Stimulated activated CD8-positive, alpha-beta memory T cell treated with anti-CD3 and anti-CD28 coated beads, Interleukin-12 subunit alpha, Interleukin-12 subunit beta, amount 100 ng/mL, for 24 hours (primary cell): ENCODE data around the gene NR6A1.

Experiments used
- DNase-seq: peaks from one replicate; pipeline ENCODE4 v3.0.0-alpha.2; 2020; ENCODE audit errors: extremely low read depth

NR6A1 gene

DNA sequence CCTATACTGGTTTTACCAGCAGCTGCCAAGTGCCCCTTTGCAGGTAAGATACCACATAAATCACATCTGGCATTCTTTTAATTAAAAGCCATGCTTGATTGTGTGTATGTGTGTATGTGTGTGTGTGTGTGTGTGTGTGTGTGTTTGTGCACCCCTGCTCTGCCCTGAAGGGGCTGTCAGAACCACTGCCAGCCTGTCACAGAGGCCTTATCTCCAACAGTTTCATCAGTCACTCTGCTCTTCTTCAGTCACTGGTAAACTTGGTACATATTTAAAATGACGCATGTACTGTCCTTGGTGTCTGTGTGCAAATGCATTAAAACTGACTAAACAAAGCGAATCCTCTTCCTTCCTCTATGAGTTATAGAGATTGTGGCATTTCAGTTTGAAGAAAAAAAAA lies 244.9 kb downstream of the NR6A1 start:
- DNase-seq: no peak

DNA sequence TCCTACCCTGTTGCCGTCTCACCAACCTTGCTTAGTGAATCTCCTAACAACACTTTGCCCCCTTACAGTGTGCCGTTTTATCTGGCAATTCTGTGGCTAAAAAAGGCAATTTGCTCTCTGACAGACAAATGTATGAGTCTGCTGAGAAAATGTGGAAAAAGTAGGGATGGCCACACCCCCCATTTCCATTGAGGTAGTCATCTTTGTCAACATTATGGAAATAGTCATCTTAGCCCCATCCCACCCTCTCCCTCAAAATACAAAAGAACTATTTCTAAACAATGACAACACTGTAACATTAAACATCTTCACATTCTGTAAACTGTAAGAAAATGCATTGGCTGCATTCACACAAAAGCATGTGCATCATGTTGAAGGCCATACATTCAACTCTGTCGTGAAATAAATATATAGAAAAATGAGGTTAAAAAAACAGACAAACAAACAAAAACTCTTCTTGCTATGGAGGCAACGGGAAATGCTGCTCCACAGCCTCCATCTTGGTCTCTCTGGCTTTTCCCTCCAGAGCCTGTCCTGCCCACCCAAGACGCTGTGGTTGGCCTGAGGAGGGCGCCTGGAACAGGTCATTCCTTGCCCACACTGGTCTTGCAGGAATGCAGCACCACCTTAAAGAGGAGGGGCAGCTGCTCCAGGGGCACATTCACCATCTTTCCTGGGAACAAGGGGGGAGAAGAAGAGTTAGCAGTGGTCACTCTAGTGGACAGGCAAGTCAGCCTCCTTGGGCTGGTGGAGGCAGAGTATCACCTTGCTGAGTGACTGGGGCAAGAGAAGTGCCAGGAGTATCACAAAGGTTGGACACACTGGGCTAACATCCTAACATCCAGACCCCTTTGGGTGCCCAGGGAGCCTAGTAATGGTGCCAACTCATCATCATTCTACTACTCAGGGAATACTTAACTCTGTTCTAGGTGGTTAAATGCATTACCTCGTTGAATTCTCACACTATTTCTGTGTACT lies 248.7 kb downstream of the NR6A1 start:
- DNase-seq: no peak

DNA sequence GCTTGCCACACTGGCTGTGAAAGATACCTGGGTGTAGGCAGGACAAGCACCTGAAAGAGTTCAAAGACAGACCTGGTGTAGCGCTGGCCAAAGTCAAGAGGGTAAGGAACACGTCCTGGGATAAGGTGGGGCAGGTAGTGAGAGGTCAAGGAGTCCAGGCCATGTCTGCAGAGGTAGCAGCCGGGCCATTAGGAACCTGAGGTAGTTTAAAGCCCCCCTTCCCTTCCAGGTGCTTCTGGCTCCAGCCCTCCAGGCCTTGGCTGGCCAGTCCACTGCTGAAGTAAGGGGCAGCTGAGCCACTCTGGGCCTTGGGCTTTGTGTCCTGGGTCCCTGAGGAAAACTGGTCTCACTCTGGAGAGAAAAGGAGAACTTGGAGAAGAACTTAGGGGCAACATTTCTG lies 250.0 kb downstream of the NR6A1 start:
- DNase-seq: no peak

DNA sequence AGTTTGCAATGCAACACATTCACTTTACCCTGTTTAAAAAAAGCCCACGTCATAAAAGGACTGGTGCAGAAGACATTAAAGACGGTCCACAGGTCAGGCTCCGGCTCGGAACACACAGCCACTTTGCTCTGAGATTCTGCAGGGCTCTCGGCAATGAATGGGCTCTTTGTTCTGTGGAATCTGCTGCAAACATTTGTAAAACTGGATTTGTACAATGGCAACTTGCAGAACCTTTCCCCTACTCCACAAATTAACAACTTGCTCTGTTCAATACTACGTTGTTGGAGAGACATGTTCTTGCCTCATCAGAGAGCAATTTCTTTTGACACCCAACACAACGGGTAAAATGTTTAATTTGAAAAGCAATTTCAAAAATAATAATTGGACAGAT lies 250.9 kb downstream of the NR6A1 start:
- DNase-seq: no peak

DNA sequence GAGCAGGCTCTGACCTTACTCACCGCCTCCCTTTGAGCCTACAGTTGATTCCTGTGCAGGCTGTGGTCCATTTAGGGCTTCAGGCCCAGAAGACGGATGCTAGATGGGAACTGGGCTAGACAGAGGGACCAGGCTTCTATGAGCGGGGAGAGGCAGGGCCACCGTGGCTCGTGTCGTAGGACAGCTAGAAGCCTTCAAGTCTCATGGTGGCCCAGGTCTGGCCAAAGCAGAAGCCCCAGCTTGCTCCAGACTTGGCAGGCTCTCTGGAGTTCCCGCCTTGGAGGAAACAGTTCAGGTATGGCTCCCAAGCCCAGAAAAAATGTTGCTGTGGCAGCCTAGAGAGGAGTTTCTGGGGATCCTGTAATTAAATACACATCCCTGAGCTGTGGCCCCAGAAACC lies 253.0 kb downstream of the NR6A1 start:
- no peak for DNase-seq

DNA sequence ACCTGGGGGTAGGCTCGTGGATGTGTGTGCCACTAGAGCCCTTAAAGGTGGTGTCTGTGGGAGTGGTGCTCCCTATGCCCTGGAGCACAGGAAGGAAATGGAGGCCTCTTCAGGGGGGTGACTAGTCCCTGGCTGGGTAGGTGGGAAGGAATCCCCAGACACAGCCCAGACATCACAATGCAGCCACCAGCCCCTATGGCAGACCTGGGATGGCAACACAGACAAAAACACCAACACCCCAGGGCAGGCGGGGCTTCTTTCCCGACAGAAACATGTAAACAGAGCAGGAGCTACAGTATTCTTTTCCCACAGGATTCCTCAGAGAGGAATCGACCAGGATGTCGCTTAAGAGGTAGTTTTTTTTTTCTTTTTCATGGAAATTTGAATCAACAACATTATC lies 253.5 kb downstream of the NR6A1 start:
- no peak for DNase-seq

DNA sequence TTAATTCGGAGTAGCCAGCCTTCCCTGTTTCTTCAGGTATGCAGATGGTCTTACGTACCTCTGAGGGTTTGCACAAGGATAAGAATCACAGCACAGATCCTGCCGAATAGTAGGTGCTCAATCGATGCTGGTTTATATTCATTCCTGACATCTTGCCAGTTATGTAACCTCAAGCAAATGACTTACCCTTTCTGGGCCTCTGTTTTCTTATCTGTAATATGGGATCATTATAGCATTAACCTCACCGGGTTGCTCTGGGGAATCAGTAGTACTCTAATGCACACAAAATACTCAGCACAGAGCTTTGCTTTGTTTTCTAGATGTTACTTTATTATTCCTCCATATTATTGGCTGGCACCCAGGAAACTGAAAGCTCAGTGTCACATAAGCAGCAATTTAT lies 256.2 kb downstream of the NR6A1 start:
- DNase-seq: no peak

DNA sequence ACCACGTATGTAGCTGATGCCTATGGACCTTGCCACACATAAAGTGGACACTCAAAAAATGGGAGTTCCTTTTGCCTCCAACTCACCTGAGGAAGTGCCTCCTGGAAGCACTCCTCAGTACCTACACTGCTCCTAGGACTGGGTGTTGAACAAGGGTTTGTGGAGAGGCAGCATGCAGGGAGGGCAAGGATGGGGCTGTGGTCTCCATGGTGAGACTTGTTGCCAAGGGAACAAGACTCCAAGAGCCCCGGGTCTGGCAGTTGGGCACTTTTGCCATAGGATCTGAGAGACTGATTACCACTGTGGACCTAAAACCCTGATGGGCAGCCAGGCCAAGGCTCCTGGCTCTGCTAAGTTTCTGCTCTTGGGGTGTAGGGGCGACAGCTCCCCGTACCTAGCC lies 257.0 kb downstream of the NR6A1 start:
- no peak for DNase-seq

DNA sequence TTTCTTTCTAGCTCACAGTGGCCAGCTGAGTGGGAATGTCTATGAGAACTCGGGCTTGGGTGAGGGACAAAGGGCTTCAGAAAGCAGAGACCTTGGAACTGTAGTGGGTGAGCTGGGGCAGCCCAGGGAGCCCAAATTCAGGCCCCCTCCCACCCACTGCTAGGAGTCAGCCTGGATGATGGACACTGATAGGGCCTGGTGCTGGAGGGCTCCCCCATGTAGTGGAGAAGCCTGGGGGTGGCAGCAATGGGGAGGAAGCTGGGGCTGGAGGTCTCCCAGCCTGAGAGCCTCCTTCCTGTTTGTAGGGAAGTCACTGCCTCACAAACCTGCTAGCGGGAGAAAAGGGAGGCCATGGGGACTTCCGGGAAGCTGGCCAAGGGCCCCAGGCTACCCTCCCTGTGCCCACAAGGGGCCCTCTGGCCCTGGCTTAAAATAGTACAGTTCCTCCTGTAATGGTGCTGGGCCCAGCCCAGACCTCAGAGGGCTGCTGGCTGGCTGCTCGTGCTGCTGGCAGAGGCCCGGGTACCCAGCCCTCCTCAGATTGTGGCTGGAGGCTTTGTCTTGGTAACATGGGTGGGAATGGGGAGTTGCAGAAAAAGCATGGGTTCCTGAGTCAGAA lies 257.6 kb downstream of the NR6A1 start:
- no peak for DNase-seq

DNA sequence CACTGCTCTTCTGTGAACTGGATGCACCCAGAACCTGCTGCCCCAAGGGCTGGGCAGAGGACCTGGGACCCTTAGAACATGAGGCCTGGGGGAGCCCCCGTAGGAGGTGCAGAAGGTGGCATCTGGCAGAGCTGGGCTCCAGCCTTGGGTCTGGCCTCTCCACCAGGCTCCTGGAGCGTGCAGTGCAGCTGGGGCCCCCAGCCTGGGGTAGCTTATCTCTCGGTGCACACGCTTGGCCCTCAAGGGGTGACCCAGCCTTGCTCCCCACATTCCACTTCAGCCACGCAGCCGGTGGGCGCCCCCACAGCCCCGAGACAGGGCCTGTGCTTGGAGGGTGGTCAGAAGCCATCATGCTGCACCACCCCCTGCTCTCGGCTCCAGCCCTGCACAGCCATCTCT lies 258.3 kb downstream of the NR6A1 start:
- DNase-seq: no peak

DNA sequence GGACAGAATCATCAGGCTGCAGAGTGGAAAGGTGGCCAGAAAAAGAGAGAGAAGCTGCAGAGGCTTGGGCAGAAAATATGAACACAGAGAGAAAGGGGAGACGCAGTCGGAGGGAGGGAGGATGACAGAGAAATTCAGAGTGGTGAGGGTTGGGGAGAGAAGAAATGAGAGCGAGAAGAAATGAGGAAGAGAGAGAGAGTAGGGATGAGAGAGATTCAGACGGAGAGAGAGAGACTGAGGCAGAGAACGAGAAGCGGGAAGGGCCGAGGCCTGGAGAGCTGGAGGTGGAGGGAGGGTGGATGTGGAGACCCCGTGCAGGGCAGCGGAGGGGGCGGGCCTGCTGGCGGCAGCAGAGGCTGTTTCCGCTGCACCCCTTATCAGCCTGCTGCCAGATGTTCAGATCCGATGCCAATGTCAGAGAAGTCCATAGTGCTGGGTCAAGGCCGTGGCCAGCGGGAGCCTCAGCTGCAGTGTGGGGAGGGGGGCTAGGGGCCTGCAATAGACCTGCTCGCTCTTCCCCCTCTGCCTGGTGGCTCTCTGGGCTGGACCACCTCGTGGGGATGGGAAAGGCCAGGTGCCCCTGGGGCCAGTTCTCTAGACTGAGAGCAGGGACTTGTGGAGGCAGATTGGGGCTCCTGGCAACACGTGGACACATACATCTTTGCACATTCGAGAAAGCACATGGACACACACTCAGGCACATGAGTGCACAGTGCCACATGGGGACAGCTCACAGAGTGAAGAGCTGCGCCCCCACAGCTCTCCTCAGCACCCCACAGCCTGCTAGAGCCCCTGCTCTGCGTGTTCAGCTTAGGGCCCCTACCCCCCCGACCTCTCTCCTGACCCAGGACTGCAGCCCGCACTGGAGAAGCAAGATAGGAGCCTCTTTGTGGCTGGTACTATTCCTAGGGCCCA lies 259.0 kb downstream of the NR6A1 start:
- DNase-seq: no peak

DNA sequence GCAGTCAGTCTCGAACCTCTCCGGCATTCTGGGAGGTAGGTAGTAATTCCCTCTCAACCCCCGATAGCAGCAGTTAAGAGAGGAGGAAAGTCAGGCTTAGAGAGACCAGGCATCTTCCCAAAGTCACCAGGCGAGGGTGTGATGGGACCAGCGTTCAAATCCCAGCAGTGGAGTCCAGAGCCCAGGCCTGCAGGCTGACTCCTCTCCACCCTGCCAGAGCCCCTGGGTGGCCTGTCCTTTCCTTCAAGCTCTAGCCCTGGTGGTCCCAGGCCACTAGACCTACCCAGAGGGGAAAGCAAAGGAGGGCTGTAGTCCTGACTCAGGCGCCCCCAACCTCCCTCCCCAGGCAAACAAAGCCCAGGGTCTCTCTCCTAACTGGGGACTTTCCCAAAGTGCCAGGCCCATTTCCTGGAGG lies 259.7 kb downstream of the NR6A1 start:
- no peak for DNase-seq

DNA sequence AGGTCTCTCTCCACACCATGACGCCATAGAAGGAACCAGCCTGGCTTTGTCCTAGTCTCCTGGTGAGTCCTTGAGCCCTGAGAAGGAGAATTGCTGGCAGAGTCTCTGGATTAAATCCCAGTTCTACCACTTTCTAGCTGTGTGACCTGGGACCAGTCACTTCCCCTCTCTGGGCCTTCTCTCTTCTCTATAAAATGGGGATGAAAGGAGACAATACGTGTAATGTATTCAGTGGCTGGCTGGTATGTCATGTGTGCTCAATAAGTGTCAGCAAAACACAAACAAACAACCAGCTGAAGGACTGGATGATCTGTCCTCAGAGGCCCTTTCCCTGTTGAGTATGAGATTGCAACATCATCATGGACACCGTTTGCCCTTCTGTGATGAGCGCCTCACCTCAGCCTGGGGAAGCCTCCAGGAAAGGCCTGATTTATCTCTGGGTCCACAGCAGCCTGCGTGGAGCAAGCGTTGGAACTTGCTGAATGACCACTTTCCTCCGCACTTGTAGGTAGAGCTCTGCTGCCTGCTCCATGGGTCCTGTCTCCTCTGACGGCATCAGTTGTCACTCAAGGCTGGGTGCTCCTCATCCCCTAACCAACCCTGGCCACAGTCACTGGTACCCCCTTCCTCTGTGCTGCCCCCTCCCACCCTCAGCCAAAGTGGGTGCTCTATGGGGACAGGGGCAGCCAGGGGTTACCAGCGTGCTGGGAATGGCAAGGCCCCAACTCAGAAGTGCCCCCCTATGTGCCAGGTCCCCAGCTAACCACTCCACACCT lies 260.3 kb downstream of the NR6A1 start:
- DNase-seq: no peak

DNA sequence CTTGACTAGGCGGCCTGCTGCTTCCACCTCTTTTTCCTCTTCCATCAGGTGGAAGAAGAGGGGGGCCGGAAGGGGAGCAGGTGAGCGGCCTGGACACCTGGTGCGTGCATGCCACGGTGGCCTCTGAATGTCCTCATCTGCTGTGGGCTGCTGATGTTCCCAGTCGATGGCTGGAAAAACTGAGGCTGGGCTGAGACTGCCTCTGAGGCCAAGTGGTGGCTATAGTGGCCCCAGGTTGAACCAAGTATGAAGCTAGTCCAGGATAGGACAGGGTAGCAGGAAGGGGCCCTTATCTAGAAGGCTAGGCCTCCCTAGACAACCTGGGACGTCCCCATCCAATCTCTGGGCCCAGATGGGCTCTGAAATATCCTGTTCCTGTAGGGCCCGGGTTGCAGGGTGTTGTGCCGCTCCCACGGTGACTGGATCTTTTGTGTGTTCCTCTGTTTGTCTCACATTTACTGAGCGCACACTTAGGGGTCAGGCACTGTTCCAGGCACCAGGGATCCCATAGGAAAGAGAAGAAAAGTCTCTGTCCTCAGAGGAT lies 263.2 kb downstream of the NR6A1 start:
- no peak for DNase-seq

DNA sequence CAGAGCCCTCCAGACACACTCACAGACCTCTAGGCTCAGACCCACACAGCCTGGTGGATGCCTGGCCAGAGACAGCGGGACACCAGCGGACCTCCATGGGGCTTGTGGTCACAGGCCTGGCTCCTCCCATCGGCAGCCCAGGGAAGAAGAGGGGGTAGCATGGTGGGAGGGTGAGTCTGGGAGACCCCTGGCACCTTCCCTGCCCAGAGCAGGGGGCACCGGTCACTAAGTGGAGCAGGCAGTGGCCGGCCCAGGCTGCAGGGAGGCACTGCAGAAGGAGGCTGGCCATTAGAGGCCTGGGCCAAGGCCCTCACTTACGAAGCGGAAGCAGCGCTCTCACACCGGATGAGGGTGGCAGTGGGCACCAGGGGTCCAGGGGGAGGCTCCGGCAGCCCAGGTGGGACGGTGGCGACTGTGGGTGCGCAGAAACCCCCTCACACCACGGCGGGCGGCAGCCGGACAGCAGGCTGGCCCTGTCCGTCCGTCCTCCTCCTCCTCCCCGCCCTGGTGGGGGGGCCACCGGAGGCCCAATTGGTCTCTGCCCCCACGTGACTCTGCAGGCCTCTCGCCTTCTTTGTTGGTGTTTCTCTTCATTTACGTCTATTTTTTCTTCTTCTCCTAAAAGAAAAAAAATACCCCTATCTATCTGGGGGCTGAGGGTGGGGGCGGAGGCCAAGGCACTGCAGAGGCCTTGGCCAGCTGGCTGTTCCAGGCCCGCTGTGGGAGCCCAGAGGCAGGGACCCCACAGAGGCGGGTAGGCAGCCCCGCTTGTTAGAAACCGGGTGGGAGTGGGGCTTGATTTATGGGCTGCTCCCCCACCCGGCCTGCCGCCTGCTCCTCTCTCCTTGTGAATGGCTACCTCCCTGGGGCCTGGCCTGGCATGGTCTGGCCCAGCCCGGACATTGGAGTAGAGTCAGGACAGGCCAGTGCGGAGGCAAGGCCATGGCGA lies 263.9 kb downstream of the NR6A1 start, which contains the start of gene NR5A1:
NR5A1 (minus strand) TSS at position 469 of the 949 bp plus-strand sequence. CDS start 4,004 bp downstream, outside the sequence.
- no peak for DNase-seq

DNA sequence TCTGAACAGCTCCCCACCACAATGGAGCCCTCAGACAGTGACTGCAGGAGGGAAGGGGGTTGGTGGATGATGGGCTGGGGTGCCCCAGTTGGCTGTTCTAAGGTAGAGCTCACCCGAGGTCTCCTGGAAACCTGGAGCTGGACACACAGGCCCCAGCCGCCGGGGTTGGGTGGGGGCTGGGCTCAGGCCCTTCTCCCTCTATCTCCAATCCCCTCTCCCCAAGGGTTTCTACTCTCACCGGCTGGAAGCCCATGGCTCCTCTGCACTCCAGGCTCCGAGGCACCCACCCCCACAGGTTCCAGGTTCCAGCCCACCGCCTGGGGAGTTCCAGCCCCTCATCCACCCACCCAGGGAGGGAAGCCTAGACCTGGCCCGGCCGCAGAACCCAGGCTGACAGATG lies 264.7 kb downstream of the NR6A1 start:
- no peak for DNase-seq

DNA sequence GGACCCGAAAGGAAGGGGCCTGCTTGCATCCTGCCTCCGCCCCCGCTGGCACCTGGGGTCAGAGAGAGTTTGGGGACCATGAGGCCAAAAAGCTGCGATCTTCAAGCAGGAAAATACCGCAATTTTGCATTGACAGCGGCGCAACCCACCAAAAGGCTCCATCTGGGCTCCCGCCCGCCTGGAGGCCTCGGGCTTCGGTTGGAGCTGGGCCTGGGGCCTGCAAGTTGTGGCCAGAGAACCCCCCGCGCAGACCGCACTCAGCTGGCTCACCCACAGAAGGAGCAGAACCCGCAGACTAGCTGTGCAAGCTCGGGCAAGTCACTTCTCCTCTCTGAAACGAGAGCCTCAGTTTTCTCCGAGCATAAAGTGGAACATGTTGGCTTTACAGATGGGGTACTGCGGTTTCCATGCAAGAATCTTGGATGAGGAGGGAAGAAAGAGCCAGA lies 265.2 kb downstream of the NR6A1 start:
- DNase-seq: no peak

DNA sequence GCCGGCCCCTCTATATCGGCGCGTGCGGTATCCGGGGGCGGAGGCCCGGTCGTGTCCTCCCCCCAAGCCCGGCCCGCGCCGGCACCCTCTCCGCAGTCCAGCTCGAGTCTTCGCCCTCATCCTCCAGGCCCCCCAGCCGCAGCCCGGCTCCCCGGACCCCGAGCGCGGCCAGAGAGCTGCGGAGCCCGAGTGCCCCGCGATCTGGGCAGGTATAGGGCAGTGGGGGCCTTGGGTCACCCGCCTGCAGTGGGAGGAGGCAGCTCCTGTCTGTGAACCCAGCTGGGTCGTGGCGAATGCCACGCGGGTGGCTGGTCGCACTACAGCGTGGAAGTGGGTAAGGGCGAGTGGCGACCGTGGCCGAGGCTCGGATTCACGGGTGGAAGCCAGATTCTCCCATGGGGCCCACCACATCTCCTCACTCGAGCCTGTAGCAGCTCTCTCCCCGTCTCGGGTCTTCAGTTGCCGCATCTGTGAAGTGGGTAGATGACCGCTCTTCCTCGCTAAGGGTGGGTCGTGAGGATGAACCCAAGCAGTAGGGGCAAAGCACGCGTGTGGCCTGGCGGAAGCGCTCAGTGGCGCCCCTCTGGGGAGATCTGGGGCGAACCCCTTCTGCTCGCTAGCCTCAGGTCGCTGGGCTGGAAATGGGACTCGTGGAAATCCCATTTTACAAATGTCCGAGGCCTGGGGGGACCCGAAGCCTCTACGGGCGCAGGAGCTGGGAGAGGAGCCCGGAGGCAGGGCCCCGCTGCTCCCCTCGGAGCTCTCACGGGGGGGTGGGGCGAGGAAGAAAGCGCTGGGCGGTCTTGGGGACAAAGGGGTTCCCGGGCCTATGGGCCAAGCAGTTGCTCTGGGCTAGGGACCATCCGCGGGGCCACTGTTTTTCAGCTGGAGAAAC lies 265.9 kb downstream of the NR6A1 start:
- no peak for DNase-seq

DNA sequence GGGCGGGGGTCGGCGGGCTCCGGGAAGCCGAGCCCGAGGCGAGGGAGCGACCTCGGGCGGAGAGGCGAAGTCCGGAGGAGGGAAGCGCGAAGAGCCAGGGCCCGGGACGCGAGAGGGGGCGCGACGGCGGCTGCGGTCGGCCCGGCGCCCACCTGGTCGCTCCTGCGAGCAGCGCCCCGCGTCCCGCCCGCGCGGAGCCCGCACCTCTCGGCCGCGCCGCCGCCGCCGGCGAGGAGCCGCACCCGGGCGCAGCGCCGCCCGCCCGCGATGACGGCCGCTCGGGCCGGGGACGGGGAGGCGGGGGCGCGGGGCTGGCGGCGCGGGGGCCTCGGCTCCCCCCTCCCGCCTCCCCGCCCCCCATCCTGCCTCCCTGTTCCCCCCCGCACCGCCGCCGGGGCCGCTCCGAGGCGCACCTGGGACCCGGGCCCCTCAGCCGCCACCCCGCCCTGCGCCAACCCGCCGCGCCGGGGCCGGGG lies 266.5 kb downstream of the NR6A1 start:
- DNase-seq: no peak
